ENCODE data around the gene CCSAP.

CCSAP gene

GRCh38 chr1:229363723-229364122 is 20.9 kb upstream of the CCSAP start:
- TF ChIP-seq POLR2AphosphoS5 (IDR thresholded peaks at IDR 0.05; ENCODE audit: low read depth, low read length) (no peak), POLR2A (IDR thresholded peaks at IDR 0.05; ENCODE audit: low read depth, low read length) (no peak), TAF1 (IDR thresholded peaks at IDR 0.05; ENCODE audit: borderline replicate concordance, low read depth, low read length) (no peak)
- FAIRE-seq, result no peak
- DNase-seq (ENCODE audit: insufficient read length), result no peak

DNA sequence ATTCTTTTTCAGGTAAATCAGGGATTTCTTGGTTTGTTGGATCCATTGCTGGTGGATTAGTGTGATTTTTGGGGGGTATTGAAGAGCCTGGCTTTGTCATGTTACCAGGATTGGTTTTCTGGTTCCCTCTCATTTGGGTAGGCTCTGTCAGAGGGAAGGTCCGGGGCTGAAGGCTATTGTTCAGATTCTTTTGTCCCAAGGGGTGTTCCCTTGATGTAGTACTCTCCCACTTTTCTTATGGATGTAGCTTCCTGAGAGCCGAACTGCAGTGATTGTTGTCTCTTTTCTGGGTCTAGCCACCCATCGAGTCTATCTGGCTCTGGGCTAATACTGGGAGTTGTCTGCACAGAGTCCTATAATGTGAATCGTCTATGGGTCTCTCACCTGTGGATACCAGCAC is 17.6 kb upstream of the CCSAP start:
- FAIRE-seq (no peak), DNase-seq (ENCODE audit: insufficient read length) (no peak)
- TF ChIP-seq TAF1 (IDR thresholded peaks at IDR 0.05; ENCODE audit: borderline replicate concordance, low read depth, low read length) (no peak), POLR2AphosphoS5 (IDR thresholded peaks at IDR 0.05; ENCODE audit: low read depth, low read length) (no peak), POLR2A (IDR thresholded peaks at IDR 0.05; ENCODE audit: low read depth, low read length) (no peak)

GRCh38 chr1:229355661-229356060 is 12.8 kb upstream of the CCSAP start:
- FAIRE-seq, result no peak
- no peak for DNase-seq (ENCODE audit: insufficient read length)
- TF ChIP-seq POLR2A (IDR thresholded peaks at IDR 0.05; ENCODE audit: low read depth, low read length), result no peak
- no peak for TF ChIP-seq POLR2AphosphoS5 (IDR thresholded peaks at IDR 0.05; ENCODE audit: low read depth, low read length)
- TF ChIP-seq TAF1 (IDR thresholded peaks at IDR 0.05; ENCODE audit: borderline replicate concordance, low read depth, low read length), result no peak

- TF ChIP-seq POLR2AphosphoS5 (IDR thresholded peaks at IDR 0.05; ENCODE audit: low read depth, low read length) (no peak), TAF1 (IDR thresholded peaks at IDR 0.05; ENCODE audit: borderline replicate concordance, low read depth, low read length) (no peak), POLR2A (IDR thresholded peaks at IDR 0.05; ENCODE audit: low read depth, low read length) (no peak)
- DNase-seq (ENCODE audit: insufficient read length) (no peak), FAIRE-seq (no peak)
Observed at GRCh38 chr1:229354226-229354625, 11.4 kb upstream of the CCSAP start.

- DNase-seq (ENCODE audit: insufficient read length) (no peak), FAIRE-seq (no peak)
- TF ChIP-seq TAF1 (IDR thresholded peaks at IDR 0.05; ENCODE audit: borderline replicate concordance, low read depth, low read length) (no peak), POLR2AphosphoS5 (IDR thresholded peaks at IDR 0.05; ENCODE audit: low read depth, low read length) (no peak), POLR2A (IDR thresholded peaks at IDR 0.05; ENCODE audit: low read depth, low read length) (no peak)
Observed at GRCh38 chr1:229352975-229353374, 10.1 kb upstream of the CCSAP start.

GRCh38 chr1:229349463-229350385 is 6.9 kb upstream of the CCSAP start:
- DNase-seq (ENCODE audit: insufficient read length), result no peak

DNA sequence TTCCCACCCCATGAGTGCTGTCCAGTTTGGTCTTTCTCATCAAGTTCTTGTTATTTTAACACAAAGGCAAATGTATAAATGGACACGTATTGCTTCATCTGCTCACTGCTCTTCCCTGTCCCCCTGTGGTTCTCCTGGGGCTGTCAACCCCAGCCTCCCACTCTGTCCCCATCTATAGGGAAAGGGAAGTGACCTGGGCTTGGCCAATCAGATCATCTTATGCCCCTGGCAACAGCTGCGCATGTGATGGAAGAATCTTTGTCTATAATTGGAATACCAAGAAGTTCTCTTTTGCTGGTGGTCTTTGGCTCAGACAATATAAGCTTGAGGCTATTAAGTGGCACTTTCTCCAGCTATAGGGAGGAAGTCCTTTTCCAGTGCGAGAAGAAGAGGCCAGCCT is 4.7 kb upstream of the CCSAP start:
- TF ChIP-seq POLR2A (IDR thresholded peaks at IDR 0.05; ENCODE audit: low read depth, low read length), result no peak
- no peak for TF ChIP-seq TAF1 (IDR thresholded peaks at IDR 0.05; ENCODE audit: borderline replicate concordance, low read depth, low read length)
- TF ChIP-seq POLR2AphosphoS5 (IDR thresholded peaks at IDR 0.05; ENCODE audit: low read depth, low read length), result no peak
- DNase-seq (ENCODE audit: insufficient read length) (no peak), FAIRE-seq (no peak)

More at GRCh38 chr1:229349463-229350385, 6.9 kb upstream of the CCSAP start:
- TF ChIP-seq TAF1 (IDR thresholded peaks at IDR 0.05; ENCODE audit: borderline replicate concordance, low read depth, low read length) (no peak), POLR2A (IDR thresholded peaks at IDR 0.05; ENCODE audit: low read depth, low read length) (no peak), POLR2AphosphoS5 (IDR thresholded peaks at IDR 0.05; ENCODE audit: low read depth, low read length) (no peak)
- FAIRE-seq, result peak; percentile 30

DNA sequence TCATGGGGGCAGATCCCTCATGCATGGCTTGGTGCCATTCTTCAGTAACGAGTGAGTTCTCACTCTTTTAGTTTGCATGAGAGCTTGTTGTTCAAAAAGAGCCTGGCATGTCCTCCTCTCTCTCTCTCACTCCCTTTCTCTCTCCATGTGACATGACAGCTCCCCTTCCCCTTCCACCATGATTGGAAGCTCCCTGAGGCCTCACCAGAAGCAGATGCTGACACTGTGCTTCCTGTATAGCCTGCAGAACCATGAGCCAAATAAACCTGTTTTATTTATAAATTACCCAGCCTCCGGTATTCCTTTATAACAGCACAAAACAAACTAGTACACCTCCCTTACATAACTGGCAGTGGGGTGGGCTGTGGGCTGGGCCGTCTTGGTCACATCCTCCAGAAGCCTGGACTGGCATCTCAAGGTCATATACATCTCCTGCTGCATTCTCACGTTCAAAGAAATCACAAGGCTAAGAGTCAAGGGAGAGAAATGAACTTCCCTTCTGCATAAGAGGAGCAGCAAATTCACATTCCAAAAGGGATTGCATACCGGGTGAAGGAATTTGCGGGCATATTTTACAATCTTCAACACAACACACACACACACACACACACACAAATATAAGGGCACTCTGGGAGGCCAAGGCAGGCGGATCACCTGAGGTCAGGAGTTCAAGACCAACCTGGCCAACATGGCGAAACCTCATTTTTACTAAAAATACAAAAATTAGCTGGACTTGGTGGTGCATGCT is 2.3 kb upstream of the CCSAP start:
- DNase-seq (ENCODE audit: insufficient read length) (no peak), FAIRE-seq (no peak)
- TF ChIP-seq TAF1 (IDR thresholded peaks at IDR 0.05; ENCODE audit: borderline replicate concordance, low read depth, low read length) (no peak), POLR2A (IDR thresholded peaks at IDR 0.05; ENCODE audit: low read depth, low read length) (no peak), POLR2AphosphoS5 (IDR thresholded peaks at IDR 0.05; ENCODE audit: low read depth, low read length) (no peak)

- FAIRE-seq (no peak), DNase-seq (ENCODE audit: insufficient read length) (no peak)
- TF ChIP-seq TAF1 (IDR thresholded peaks at IDR 0.05; ENCODE audit: borderline replicate concordance, low read depth, low read length), result no peak
- TF ChIP-seq POLR2A (IDR thresholded peaks at IDR 0.05; ENCODE audit: low read depth, low read length), result no peak
- TF ChIP-seq POLR2AphosphoS5 (IDR thresholded peaks at IDR 0.05; ENCODE audit: low read depth, low read length), result no peak
Observed at GRCh38 chr1:229344139-229344538, 1.3 kb upstream of the CCSAP start.

DNA sequence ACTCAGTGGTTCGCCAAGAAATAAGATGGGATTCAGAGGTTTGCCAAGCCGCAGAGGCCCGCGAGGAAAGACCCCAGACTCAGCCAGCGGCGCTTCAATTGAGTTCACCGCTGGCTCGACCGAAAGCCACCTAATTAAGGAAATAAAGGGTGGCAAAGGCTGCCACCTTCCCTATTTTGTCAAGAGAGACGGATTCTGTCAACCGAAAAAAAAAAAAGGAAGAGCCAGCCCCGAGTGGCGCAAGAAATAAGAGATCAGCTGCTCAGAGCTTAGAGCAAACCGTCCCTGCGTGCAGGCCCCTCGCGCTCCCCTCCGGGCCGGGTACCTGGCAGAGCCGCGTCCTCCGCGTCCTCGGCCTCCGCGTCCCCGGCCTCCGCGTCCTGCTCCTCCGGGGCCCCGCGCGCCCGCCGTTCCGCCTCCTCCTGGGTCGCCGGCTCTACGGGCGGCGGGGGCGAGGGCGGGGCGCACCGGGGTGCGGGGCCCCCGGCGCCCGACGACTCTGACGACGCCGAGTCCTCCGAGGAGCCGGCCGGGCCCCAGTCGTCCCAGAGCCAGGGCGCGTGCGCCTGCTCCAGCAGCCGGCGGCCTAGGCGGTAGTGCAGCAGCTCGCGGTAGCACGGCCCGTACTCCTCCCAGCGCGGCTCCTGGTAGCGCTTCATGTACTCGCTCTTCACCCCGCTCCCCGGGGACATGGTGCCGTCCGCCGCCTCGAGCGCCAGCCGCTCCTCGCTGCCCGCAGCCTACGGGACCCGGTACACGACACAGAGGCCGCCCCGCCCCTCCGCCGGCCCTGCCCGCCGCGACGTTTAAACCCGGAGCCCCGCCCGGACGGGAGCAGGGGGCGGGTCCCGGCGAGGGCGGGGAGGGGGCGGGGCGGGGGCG is 832 bp downstream of the CCSAP start:
- peak; percentile 79 for FAIRE-seq
- TF ChIP-seq TAF1 (IDR thresholded peaks at IDR 0.05; ENCODE audit: borderline replicate concordance, low read depth, low read length), result no peak
- TF ChIP-seq POLR2A (IDR thresholded peaks at IDR 0.05; ENCODE audit: low read depth, low read length), result no peak
- no peak for TF ChIP-seq POLR2AphosphoS5 (IDR thresholded peaks at IDR 0.05; ENCODE audit: low read depth, low read length)

DNA sequence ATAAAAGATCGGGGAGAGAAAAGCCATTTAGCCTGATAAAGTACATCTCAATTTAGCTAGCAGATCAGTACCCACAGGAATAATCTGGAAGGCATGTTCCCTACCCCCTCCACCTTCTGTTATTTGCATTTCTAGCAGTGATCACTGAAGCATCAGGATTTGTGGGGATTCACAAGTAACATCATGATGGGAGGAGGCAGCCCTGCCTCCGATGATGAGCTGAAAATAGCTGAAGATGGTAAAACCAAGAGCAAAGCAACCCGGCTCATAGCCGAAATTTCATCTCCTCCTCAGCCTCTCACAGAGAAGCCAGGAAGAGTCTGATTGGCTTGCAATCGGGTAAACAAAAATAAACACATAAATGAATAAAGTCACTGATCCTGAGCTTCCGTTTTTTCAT is 2.4 kb downstream of the CCSAP start:
- TF ChIP-seq POLR2A (IDR thresholded peaks at IDR 0.05; ENCODE audit: low read depth, low read length), result no peak
- TF ChIP-seq TAF1 (IDR thresholded peaks at IDR 0.05; ENCODE audit: borderline replicate concordance, low read depth, low read length), result no peak
- no peak for TF ChIP-seq POLR2AphosphoS5 (IDR thresholded peaks at IDR 0.05; ENCODE audit: low read depth, low read length)
- FAIRE-seq (peak; percentile 42), DNase-seq (ENCODE audit: insufficient read length) (no peak)

More for the DNA sequence above, 832 bp downstream of the CCSAP start:
- DNase-seq (ENCODE audit: insufficient read length), result peak; percentile 65
